HCT116 (cell line): ENCODE data around the gene RNF182. TPM values are rescaled to one million over a fixed set of nuclear protein-coding genes. Genes with fewer than 3 reads are reported as not detected.

Experiments
- ATAC-seq: fragments of 200-7000 bp; cut with Tn5 transposase; 2 replicates; pipeline ENCODE4 v1.9.1; 2020; ENCODE audit warnings: mild to moderate bottlenecking, moderate library complexity
- BruUV-seq: library from RNA; stranded (reverse); fragments of 400-500 nt; replicated peaks from 2 replicates; lab custom pipeline; 2021; lab: Mats Ljungman, UMichigan
- CTCF ChIA-PET: fragments of 300-600 bp; sonication (Branson Sonifier 250); formaldehyde crosslinking; loops from one replicate; lab custom pipeline; 2021; ENCODE audit warnings: antibody characterized with exemption; lab: Charles Lee
- POLR2A ChIA-PET: fragments of 300-600, 350-600 bp; sonication (Branson Sonifier 250); formaldehyde crosslinking; loops from one replicate; lab custom pipeline; 2021; ENCODE audit warnings: antibody characterized with exemption; lab: Charles Lee
- RAD21 ChIA-PET, 2 experiments: fragments of 300-600 bp; sonication (Branson Sonifier 250); formaldehyde crosslinking; loops; one replicate each; lab custom pipeline; 2023; ENCODE audit warnings: low total read pairs in 2 of 2; ENCODE audit not compliant: uncharacterized antibody in 2 of 2, unreplicated experiment in 2 of 2, low non-redundant PET in 1 of 2; lab: Charles Lee
- DNase-seq: peaks from one replicate; pipeline ENCODE4 v3.0.0-alpha.2; 2010; ENCODE audit warnings: low read depth, low spot score
- H2AFZ ChIP-seq: fragments of 200-600 bp; shearing (Covaris generic), sonication (generic); 2 replicates; pipeline ENCODE4 v1.6.1; 2017; ENCODE audit warnings: low read depth, mixed run types, mixed read lengths, antibody characterized with exemption, low read length; ENCODE audit not compliant: poor library complexity, severe bottlenecking
- H3K27ac ChIP-seq: 2 replicates; pipeline ENCODE4 v1.5.1; 2012; ENCODE audit warnings: low read depth, low read length
- H3K27me3 ChIP-seq: fragments of 200-600 bp; sonication (generic); 2 replicates; pipeline ENCODE4 v1.6.1; 2016; ENCODE audit warnings: mixed run types, low read length, mixed read lengths; ENCODE audit not compliant: insufficient read depth
- H3K36me3 ChIP-seq, 2 experiments: fragments of 200-500 bp in 1 of 2; fragments of 200-600 bp in 1 of 2; sonication (Bioruptor generic) in 1 of 2; sonication (generic) in 1 of 2; 2 replicates each; pipeline versions ENCODE4 v1.5.1 to v1.6.1; 2014 to 2016; ENCODE audit warnings: low read length in 2 of 2, inconsistent platforms in 1 of 2, mixed read lengths in 1 of 2, mixed run types in 1 of 2; ENCODE audit not compliant: insufficient read depth in 2 of 2, control insufficient read depth in 1 of 2
- H3K4me1 ChIP-seq, 2 experiments: fragments of 200-600 bp in 1 of 2; sonication (generic) in 1 of 2; 2 replicates each; pipeline versions ENCODE4 v1.5.1 to v1.6.1; 2012 to 2017; ENCODE audit warnings: low read length in 2 of 2, inconsistent platforms in 1 of 2, mild to moderate bottlenecking in 1 of 2, mixed read lengths in 1 of 2, mixed run types in 1 of 2, moderate library complexity in 1 of 2; ENCODE audit not compliant: insufficient read depth in 2 of 2, control insufficient read depth in 1 of 2
- H3K4me2 ChIP-seq: fragments of 200-600 bp; sonication (generic); 2 replicates; pipeline ENCODE4 v1.6.1; 2017; ENCODE audit warnings: mixed run types, low read length, mixed read lengths
- H3K4me3 ChIP-seq, 2 experiments: fragments of 200-600 bp in 1 of 2; sonication (generic) in 1 of 2; replicated peaks in 1 of 2; 2 replicates each; pipeline ENCODE4 v1.5.1; 2011 to 2016; ENCODE audit warnings: low read length in 2 of 2, control low read depth in 1 of 2, low read depth in 1 of 2, mild to moderate bottlenecking in 1 of 2, mixed read lengths in 1 of 2, mixed run types in 1 of 2
- H3K79me2 ChIP-seq: fragments of 200-600 bp; sonication (generic); 2 replicates; pipeline ENCODE4 v1.6.1; 2017; ENCODE audit warnings: mild to moderate bottlenecking, mixed run types, low read length, moderate library complexity, mixed read lengths; ENCODE audit not compliant: insufficient read depth
- H3K9ac ChIP-seq: fragments of 200-600 bp; sonication (generic); 2 replicates; pipeline ENCODE4 v1.6.1; 2016; ENCODE audit warnings: low read length, mixed read lengths
- H3K9me2 ChIP-seq: fragments of 200-600 bp; sonication (generic), shearing (Covaris generic); 2 replicates; pipeline ENCODE4 v1.6.1; 2017; ENCODE audit warnings: mixed run types, mild to moderate bottlenecking, moderate library complexity; ENCODE audit not compliant: insufficient read depth
- H3K9me3 ChIP-seq, 2 experiments: fragments of 200-500 bp in 1 of 2; fragments of 200-600 bp in 1 of 2; sonication (Bioruptor generic) in 1 of 2; sonication (generic) in 1 of 2; 2 replicates each; pipeline ENCODE4 v1.6.1; 2014 to 2017; ENCODE audit warnings: low read length in 2 of 2, mixed read lengths in 2 of 2, inconsistent platforms in 1 of 2, low read depth in 1 of 2, mild to moderate bottlenecking in 1 of 2, mixed run types in 1 of 2, moderate library complexity in 1 of 2; ENCODE audit not compliant: control insufficient read depth in 1 of 2, insufficient read depth in 1 of 2
- H4K20me1 ChIP-seq: fragments of 200-600 bp; sonication (generic), shearing (Covaris generic); 2 replicates; pipeline ENCODE4 v1.6.1; 2017; ENCODE audit warnings: mixed run types, mild to moderate bottlenecking, moderate library complexity; ENCODE audit not compliant: insufficient read depth
- CEBPB ChIP-seq: IDR thresholded peaks from 2 replicates; pipeline ENCODE4 v1.6.1; 2012; ENCODE audit warnings: low read depth
- CTCF ChIP-seq, 3 experiments: fragments of 200-600 bp in 1 of 3; sonication (generic) in 1 of 3; IDR thresholded peaks in 2 of 3; conservative IDR thresholded peaks in 1 of 3; 2 replicates each; pipeline ENCODE4 v1.5.1; 2012 to 2017; ENCODE audit warnings: low read depth in 2 of 3, low read length in 2 of 3, antibody characterized with exemption in 1 of 3, borderline replicate concordance in 1 of 3, control low read depth in 1 of 3, mild to moderate bottlenecking in 1 of 3, mixed read lengths in 1 of 3, mixed run types in 1 of 3, moderate library complexity in 1 of 3; ENCODE audit not compliant: insufficient read depth in 1 of 3
- EGR1 ChIP-seq: IDR thresholded peaks from 2 replicates; pipeline ENCODE4 v1.6.1; 2012; ENCODE audit warnings: low read depth
- ELF1 ChIP-seq: IDR thresholded peaks from 2 replicates; pipeline ENCODE4 v1.6.1; 2012; ENCODE audit warnings: low read depth, borderline replicate concordance
- EZH2 ChIP-seq: fragments of 200-600 bp; sonication (generic); IDR thresholded peaks from 2 replicates; pipeline ENCODE4 v1.6.1; 2017; ENCODE audit warnings: antibody characterized with exemption, mixed run types
- EZH2phosphoT487 ChIP-seq: fragments of 200-600 bp; IDR thresholded peaks from 2 replicates; pipeline ENCODE4 v1.6.1; 2018; ENCODE audit warnings: antibody characterized with exemption, borderline replicate concordance
- FOSL1 ChIP-seq: IDR thresholded peaks from 2 replicates; pipeline ENCODE4 v1.6.1; 2012; ENCODE audit warnings: low read depth
- JUND ChIP-seq: IDR thresholded peaks from 2 replicates; pipeline ENCODE4 v1.6.1; 2012
- MAX ChIP-seq: IDR thresholded peaks from 2 replicates; pipeline ENCODE4 v1.6.1; 2012
- POLR2A ChIP-seq: IDR thresholded peaks from 2 replicates; pipeline ENCODE4 v1.7.0; 2011; ENCODE audit warnings: borderline replicate concordance; ENCODE audit not compliant: insufficient read depth, insufficient read length; ENCODE audit errors: extremely low read depth
- POLR2AphosphoS5 ChIP-seq: IDR thresholded peaks from 2 replicates; pipeline ENCODE4 v1.6.1; 2011; ENCODE audit warnings: mild to moderate bottlenecking, low read depth, low read length, moderate library complexity
- RAD21 ChIP-seq: IDR thresholded peaks from 2 replicates; pipeline ENCODE4 v1.6.1; 2012; ENCODE audit warnings: low read depth, mild to moderate bottlenecking
- REST ChIP-seq: IDR thresholded peaks from 2 replicates; pipeline ENCODE4 v1.6.1; 2012; ENCODE audit warnings: low read depth
- SP1 ChIP-seq: IDR thresholded peaks from 2 replicates; pipeline ENCODE4 v1.6.1; 2012; ENCODE audit warnings: low read depth
- TCF7L2 ChIP-seq: IDR thresholded peaks from 2 replicates; pipeline ENCODE4 v1.7.0; 2011; ENCODE audit warnings: borderline replicate concordance, inconsistent platforms; ENCODE audit not compliant: insufficient read depth, insufficient read length; ENCODE audit errors: extremely low read depth
- YY1 ChIP-seq: IDR thresholded peaks from 2 replicates; pipeline ENCODE4 v1.6.1; 2011; ENCODE audit warnings: low read length, low read depth, moderate library complexity, mild to moderate bottlenecking; ENCODE audit not compliant: insufficient replicate concordance; ENCODE audit errors: extremely low read depth
- ZBTB33 ChIP-seq: IDR thresholded peaks from 2 replicates; pipeline ENCODE4 v1.6.1; 2011; ENCODE audit warnings: mild to moderate bottlenecking, low read length, moderate library complexity; ENCODE audit not compliant: insufficient replicate concordance; ENCODE audit errors: extremely low read depth
- ZNF274 ChIP-seq: fragments of 200-500 bp; sonication (Bioruptor generic); IDR thresholded peaks from 2 replicates; pipeline ENCODE4 v1.6.1; 2014; ENCODE audit warnings: mild to moderate bottlenecking, low read depth, low read length, inconsistent platforms
- intact Hi-C: fragments of 100-400 bp; cut with micrococcal nuclease; formaldehyde crosslinking; loops from 2 replicates; pipeline ENCODE4 v1.10.0; 2022
- total RNA-seq: library from RNA; stranded (reverse); gene quantifications from one replicate; pipeline ENCODE4 v1.2.1, GENCODE V29; 2021; ENCODE audit not compliant: unreplicated experiment

Gene RNF182
- total RNA-seq, 1 experiment from 2014 or later: 6.5 TPM

DNA sequence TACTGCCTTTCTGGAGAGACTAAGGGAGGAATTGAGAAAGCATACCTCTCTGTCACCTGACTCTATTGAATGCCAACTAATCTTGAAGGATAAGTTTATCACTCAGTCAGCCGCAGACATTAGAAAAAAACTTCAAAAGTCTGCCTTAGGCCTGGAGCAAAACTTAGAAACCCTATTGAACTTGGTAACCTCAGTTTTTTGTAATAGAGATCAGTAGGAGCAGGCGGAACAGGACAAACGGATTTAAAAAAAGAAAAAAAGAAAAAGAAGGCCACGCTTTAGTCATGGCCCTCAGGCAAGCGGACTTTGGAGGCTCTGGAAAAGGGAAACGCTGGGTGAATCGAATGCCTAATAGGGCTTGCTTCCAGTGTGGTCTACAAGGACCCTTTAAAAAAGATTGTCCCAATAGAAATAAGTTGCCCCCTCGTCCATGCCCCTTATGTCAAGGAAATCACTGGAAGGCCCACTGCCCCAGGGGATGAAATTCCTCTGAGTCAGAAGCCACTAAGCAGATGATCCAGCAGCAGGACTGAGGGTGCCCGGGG is 43.1 kb upstream of the RNF182 start:
- no TSS peak for BruUV-seq
- H3K9me3 ChIP-seq: no peaks in the 10 kb centered on the region
- TF ChIP-seq JUND (no peak), SP1 (no peak), ELF1 (no peak), MAX (no peak), POLR2AphosphoS5 (no peak), EZH2phosphoT487 (no peak), CEBPB (no peak), ZNF274 (no peak), EGR1 (no peak), CTCF (IDR thresholded peaks at IDR 0.05 in 2 of 3, conservative IDR thresholded peaks at IDR 0.05 in 1 of 3; ENCODE audit: borderline replicate concordance in 1 of 3, insufficient read depth in 1 of 3, low read depth in 2 of 3, low read length in 2 of 3) (no peak), TCF7L2 (no peak), REST (no peak), POLR2A (no peak), YY1 (no peak), EZH2 (no peak), RAD21 (no peak), FOSL1 (no peak), ZBTB33 (no peak)
- ChIA-PET POLR2A (no interaction called here), RAD21 (no interaction called here), CTCF (no interaction called here)
- intact Hi-C loops: no loop called here
- no peak overlapping the region for H3K4me3 ChIP-seq
- H3K27me3 ChIP-seq: no peaks in the 10 kb centered on the region
- no peaks in the 10 kb centered on the region for H4K20me1 ChIP-seq
- H3K79me2 ChIP-seq: no peaks in the 10 kb centered on the region
- DNase-seq (no peak), ATAC-seq (no peak)
- H3K9me2 ChIP-seq: no peaks in the 10 kb centered on the region
- H2AFZ ChIP-seq: no peak overlapping the region
- no peak overlapping the region for H3K9ac ChIP-seq
- H3K36me3 ChIP-seq: no peaks in the 10 kb centered on the region
- H3K4me2 ChIP-seq: no peak overlapping the region
- no peak overlapping the region for H3K27ac ChIP-seq
- H3K4me1 ChIP-seq: peaks cover 0 to 6% of the 10 kb centered on the region in 2 experiments; a peak in 2 of 4 replicates
